PC-9 (cell line): ENCODE results near the gene MYO10. TPM values are rescaled to one million over a fixed set of nuclear protein-coding genes. Genes with fewer than 3 reads are reported as not detected.

Experiments
- BruUV-seq: library from RNA; stranded (reverse); fragments of 400-500 nt; replicated peaks from 2 replicates; lab custom pipeline; 2021; lab: Mats Ljungman, UMichigan
- CTCF ChIA-PET: fragments of 300-600 bp; sonication (Branson Sonifier 250); formaldehyde crosslinking; loops from one replicate; lab custom pipeline; 2022; ENCODE audit warnings: antibody characterized with exemption; lab: Charles Lee
- POLR2A ChIA-PET: fragments of 300-600 bp; sonication (Branson Sonifier 250); formaldehyde crosslinking; loops from one replicate; lab custom pipeline; 2022; ENCODE audit warnings: antibody characterized with exemption; ENCODE audit not compliant: unreplicated experiment; lab: Charles Lee
- DNase-seq, 2 experiments: peaks; one replicate each; pipeline versions ENCODE4 v3.0.0 to v3.0.0-alpha.2; 2015 to 2022; ENCODE audit warnings: mixed read lengths in 1 of 2
- H2AFZ ChIP-seq: fragments of 200-600 bp; sonication (generic); 2 replicates; pipeline ENCODE4 v1.8.1; 2017; ENCODE audit warnings: antibody characterized with exemption
- H3F3A ChIP-seq: fragments of 200-600 bp; sonication (generic); 2 replicates; pipeline ENCODE4 v1.8.1; 2017; ENCODE audit warnings: antibody characterized with exemption, mild to moderate bottlenecking, low read depth; ENCODE audit not compliant: insufficient read depth
- H3K27ac ChIP-seq: fragments of 200-600 bp; sonication (generic); 2 replicates; pipeline ENCODE4 v1.6.1; 2016; ENCODE audit warnings: mixed run types
- H3K27me3 ChIP-seq: fragments of 200-600 bp; sonication (generic); 2 replicates; pipeline ENCODE4 v1.6.1; 2016; ENCODE audit warnings: low read depth, mixed run types; ENCODE audit not compliant: insufficient read depth
- H3K36me3 ChIP-seq: fragments of 200-600 bp; sonication (generic); 2 replicates; pipeline ENCODE4 v1.6.1; 2016; ENCODE audit warnings: low read depth, mixed run types
- H3K4me1 ChIP-seq: fragments of 200-600 bp; sonication (generic); replicated peaks from 2 replicates; pipeline ENCODE4 v1.6.1; 2016; ENCODE audit warnings: mixed run types; ENCODE audit not compliant: insufficient read depth
- H3K4me2 ChIP-seq: fragments of 200-600 bp; sonication (generic); 2 replicates; pipeline ENCODE4 v1.6.1; 2017; ENCODE audit warnings: mixed run types
- H3K4me3 ChIP-seq: fragments of 200-600 bp; sonication (generic); 2 replicates; pipeline ENCODE4 v1.6.1; 2016; ENCODE audit warnings: mixed run types
- H3K79me2 ChIP-seq: fragments of 200-600 bp; sonication (generic); 2 replicates; pipeline ENCODE4 v1.6.1; 2017; ENCODE audit warnings: low read depth, mixed run types
- H3K9me2 ChIP-seq: fragments of 200-600 bp; sonication (generic); 2 replicates; pipeline ENCODE4 v1.8.1; 2017; ENCODE audit warnings: mild to moderate bottlenecking; ENCODE audit not compliant: insufficient read depth
- H3K9me3 ChIP-seq: fragments of 200-600 bp; sonication (generic); 2 replicates; pipeline ENCODE4 v1.8.1; 2016; ENCODE audit warnings: low read depth; ENCODE audit not compliant: insufficient read depth
- H4K20me1 ChIP-seq: fragments of 200-600 bp; sonication (generic); 2 replicates; pipeline ENCODE4 v1.8.1; 2017; ENCODE audit not compliant: insufficient read depth
- EZH2 ChIP-seq: fragments of 200-600 bp; sonication (generic); IDR thresholded peaks from 2 replicates; pipeline ENCODE4 v1.8.0; 2017; ENCODE audit warnings: antibody characterized with exemption, low read depth
- intact Hi-C: fragments of 100-400 bp; cut with micrococcal nuclease; formaldehyde crosslinking; loops from one replicate; pipeline ENCODE4 v1.10.0; 2022; ENCODE audit not compliant: unreplicated experiment
- total RNA-seq: library from RNA; stranded (reverse); gene quantifications from 2 replicates; pipeline ENCODE4 v1.2.3, GENCODE V29; 2021
- TF ChIP-seq, protein P1 (sequence below): fragments of 200-600 bp; sonication (generic); conservative IDR thresholded peaks from 2 replicates; pipeline ENCODE4 v1.6.1; 2017; ENCODE audit warnings: mixed run types, antibody characterized with exemption, mild to moderate bottlenecking, moderate library complexity

The MYO10 gene
- total RNA-seq, 1 experiment from 2014 or later, result 92.8 TPM

DNA sequence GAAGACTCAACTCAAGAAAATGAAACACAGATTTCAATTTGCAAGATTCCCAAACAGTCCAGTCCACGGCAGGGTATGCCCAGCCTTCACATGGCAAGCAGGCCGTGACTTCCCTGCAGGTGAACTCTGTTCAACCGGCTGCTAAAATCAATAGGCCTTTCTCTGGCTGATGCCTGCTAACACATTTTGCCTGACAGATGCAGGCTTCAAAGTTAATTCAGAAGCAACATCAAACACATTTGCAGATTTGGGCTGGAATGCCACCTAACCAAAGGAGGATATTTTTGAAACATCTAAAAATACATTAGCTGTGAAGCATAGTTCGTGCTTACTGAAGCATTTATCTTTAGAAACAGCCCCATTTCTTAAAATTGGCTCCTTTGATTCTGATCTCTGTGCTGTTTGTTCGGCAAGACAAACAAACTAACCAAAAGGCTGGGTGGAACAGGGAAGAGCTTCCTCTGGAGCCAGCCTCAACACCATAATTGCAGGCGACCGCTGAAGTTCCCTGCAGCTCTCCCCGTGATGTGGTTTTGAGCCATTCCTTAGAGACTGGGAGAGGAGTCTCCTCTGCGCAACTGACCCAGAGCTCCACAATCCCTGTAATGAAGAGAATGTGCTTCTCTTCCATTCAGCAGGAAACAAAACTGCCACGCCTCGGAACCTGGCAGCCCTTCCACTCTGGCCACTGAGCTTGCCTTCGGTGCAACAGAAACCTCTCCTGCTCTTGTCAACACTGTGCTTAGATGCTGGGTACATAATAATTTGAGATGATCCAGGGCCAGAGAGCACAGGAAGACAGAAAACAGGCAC is 126.5 kb downstream of the MYO10 start:
- no peak overlapping the region for H3K4me2 ChIP-seq

DNA sequence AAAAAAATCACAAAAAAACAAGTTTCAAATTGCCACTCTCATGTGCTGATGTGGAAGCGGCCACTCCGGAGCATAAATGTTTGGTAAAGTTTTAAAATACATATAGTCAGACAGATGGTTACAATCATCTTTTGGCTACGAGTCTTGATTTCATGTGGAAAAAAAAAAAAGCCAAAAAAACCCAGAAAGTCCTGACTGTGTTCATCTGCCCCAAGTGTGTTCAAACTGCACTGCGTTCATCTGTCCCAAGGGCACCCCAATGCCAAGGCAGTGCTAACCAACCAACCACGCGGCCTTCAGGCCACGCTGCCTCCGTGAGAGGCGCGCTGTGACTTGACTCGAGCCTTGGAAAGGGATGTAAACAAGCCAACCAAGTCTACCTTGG is 127.1 kb downstream of the MYO10 start:
- no TSS peak for BruUV-seq
- Histone ChIP-seq H3F3A (no peaks in the 10 kb centered on the region), H3K27me3 (no peaks in the 10 kb centered on the region), H3K4me3 (no peak overlapping the region), H3K79me2 (peaks cover 35% of the 10 kb centered on the region), H4K20me1 (no peaks in the 10 kb centered on the region; the same call in 1 of the 2 replicates), H3K27ac (no peak overlapping the region), H3K4me2 (no peak overlapping the region), H3K9me2 (no peaks in the 10 kb centered on the region), H2AFZ (no peak overlapping the region), H3K9me3 (no peaks in the 10 kb centered on the region), H3K4me1 (peaks cover 30% of the 10 kb centered on the region), H3K36me3 (no peaks in the 10 kb centered on the region)
- DNase-seq, result no peak
- CTCF ChIA-PET, result no interaction called here
- TF ChIP-seq EZH2, result no peak
- TF ChIP-seq, protein P1, sequence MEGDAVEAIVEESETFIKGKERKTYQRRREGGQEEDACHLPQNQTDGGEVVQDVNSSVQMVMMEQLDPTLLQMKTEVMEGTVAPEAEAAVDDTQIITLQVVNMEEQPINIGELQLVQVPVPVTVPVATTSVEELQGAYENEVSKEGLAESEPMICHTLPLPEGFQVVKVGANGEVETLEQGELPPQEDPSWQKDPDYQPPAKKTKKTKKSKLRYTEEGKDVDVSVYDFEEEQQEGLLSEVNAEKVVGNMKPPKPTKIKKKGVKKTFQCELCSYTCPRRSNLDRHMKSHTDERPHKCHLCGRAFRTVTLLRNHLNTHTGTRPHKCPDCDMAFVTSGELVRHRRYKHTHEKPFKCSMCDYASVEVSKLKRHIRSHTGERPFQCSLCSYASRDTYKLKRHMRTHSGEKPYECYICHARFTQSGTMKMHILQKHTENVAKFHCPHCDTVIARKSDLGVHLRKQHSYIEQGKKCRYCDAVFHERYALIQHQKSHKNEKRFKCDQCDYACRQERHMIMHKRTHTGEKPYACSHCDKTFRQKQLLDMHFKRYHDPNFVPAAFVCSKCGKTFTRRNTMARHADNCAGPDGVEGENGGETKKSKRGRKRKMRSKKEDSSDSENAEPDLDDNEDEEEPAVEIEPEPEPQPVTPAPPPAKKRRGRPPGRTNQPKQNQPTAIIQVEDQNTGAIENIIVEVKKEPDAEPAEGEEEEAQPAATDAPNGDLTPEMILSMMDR, result no peak
- POLR2A ChIA-PET, result no interaction called here
- intact Hi-C loops, result no loop called here

More for the DNA sequence above, 126.5 kb downstream of the MYO10 start:
- intact Hi-C loops, result no loop called here
- Histone ChIP-seq H3K27ac (no peak overlapping the region), H3F3A (no peaks in the 10 kb centered on the region), H2AFZ (no peak overlapping the region), H3K79me2 (peaks cover 35% of the 10 kb centered on the region), H3K4me3 (no peak overlapping the region), H3K9me3 (no peaks in the 10 kb centered on the region), H3K36me3 (no peaks in the 10 kb centered on the region), H4K20me1 (no peaks in the 10 kb centered on the region; the same call in 1 of the 2 replicates), H3K27me3 (no peaks in the 10 kb centered on the region), H3K9me2 (no peaks in the 10 kb centered on the region), H3K4me1 (peaks cover 30% of the 10 kb centered on the region)
- no TSS peak for BruUV-seq
- TF ChIP-seq, protein P1, result no peak
- TF ChIP-seq EZH2, result no peak
- ChIA-PET CTCF (interaction anchor here (0.6 to 0.7 kb wide), 2 partner anchors 323 to 324 kb away, joined by 3 read pairs; no protein-coding TSS in a partner anchor), POLR2A (interaction anchor here (0.6 to 1.0 kb wide), 3 partner anchors 104 to 302 kb away, joined by 3 to 6 read pairs (median 5); no protein-coding TSS in a partner anchor)
- DNase-seq, result peak in 1 of 2 experiments; percentile 64

DNA sequence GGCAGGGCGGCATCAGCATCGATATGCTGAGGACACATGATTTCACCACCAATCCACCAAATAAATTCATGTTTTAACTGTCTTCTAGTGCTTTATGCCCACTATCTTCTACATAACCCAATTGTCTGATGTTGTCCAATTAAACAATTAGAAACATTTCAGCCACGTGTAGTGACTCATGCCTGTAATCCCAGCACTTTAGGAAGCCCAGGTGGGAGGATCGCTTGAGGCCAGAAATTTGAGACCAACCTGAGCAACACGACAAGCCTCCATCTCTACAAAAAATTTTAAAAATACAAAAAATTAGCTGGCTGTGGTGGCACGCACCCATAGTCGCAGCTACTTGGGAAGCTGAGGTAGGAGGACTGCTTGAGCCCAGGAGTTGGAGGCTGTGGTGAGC is 128.1 kb downstream of the MYO10 start:
- H3K9me2 ChIP-seq, result no peaks in the 10 kb centered on the region
- H3K27ac ChIP-seq, result no peak overlapping the region
- no peaks in the 10 kb centered on the region for H3K27me3 ChIP-seq
- peaks cover 26% of the 10 kb centered on the region for H3K4me1 ChIP-seq
- peak; percentile 55 to 60 for DNase-seq
- H3F3A ChIP-seq, result no peaks in the 10 kb centered on the region
- H3K79me2 ChIP-seq, result peaks cover 35% of the 10 kb centered on the region
- no peaks in the 10 kb centered on the region for H3K36me3 ChIP-seq
- H4K20me1 ChIP-seq, result no peaks in the 10 kb centered on the region; the same call in 1 of the 2 replicates
- H2AFZ ChIP-seq, result no peak overlapping the region
- H3K4me2 ChIP-seq, result no peak overlapping the region
- POLR2A ChIA-PET, result no interaction called here
- no peak for TF ChIP-seq EZH2
- TF ChIP-seq, protein P1, result no peak
- CTCF ChIA-PET, result interaction anchor here (0.6 kb wide), 1 partner anchor 1450 kb away, joined by 13 read pairs; no protein-coding TSS in a partner anchor
- H3K4me3 ChIP-seq, result no peak overlapping the region
- intact Hi-C loops, result no loop called here
- H3K9me3 ChIP-seq, result no peaks in the 10 kb centered on the region
- BruUV-seq, result no TSS peak
